ENCODE data around the gene RBM38.
"Not testable (repeated sequence)": the region's sequence is repeated elsewhere in the genome, so short reads cannot be mapped to it uniquely, and the experiment has no call there.

RBM38 gene

DNA sequence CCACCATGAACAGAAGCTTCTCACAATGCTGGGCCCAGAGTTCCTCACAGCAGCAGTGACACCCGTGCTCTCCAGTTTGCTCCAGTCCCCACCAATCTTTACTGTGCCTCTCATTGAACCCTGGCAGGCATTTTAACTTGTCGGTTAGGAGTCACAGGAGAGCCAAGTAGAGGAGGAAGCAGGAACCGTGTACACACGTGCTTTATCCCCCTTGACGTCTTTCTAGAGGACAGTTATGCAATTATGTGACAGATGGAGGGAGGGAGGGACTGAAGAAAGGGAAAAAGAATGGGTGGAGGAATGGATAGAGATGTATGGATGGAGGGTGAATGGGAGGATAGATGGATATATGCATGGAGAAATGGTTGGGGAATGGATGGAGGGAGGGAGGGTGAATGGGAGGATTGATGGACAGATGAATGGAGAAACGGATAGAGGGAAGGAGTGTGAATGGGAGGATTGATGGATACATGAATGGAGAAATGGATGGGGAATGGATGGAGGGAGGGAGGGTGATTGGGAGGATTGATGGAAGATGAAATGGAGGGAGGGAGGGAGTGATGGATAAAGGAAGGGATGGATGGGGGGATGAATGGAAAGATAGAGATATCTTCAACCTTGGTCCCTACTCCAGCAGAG, 26.0 kb downstream of the RBM38 start:
- no peak for FAIRE-seq
- DNase-seq (ENCODE audit: low spot score), result no peak

DNA sequence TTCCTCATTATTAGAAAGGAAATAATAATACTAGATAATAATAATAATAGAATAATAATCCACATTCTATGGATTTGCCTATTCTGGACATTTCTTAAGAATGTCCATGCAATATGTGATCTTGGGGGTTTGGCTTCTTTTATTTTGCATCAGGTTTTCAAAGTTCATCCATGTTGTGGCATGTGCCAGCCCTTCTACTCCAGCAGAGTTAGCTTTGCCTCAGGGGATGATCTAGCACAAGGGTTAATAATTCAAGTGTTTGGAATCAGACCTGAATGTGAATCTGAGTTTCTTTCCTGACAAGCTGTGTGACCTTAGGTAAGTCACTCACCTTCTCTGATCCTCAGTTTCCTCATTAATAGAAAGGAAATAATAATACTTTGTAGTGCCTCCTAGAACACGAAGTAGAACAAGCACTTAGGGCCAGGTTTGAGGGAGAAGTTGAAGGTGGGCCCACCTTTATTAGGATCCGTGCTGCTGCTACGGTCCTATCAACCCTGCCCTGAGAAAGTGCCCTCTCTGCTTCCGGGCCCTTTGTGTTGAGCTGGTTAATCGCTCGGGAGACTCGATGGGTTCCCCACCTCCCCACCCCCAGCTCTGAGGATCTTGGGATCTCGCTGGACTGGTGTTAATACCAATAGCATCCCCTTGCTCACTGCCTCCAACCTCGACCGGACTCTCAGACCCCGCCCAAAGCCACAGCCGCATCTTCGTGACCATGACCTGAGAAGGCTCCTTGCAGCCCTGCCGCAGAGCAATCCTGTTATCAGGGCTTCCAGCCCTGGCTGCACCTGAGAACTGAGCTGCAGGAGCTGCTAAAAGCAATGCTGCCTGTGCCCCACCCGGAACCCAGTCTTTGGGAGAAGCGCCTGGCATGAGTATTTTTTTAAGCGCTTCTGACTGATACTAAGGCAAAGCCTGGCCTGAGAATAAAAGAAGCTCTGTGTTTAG, 26.9 kb downstream of the RBM38 start:
- FAIRE-seq, result no peak

DNA sequence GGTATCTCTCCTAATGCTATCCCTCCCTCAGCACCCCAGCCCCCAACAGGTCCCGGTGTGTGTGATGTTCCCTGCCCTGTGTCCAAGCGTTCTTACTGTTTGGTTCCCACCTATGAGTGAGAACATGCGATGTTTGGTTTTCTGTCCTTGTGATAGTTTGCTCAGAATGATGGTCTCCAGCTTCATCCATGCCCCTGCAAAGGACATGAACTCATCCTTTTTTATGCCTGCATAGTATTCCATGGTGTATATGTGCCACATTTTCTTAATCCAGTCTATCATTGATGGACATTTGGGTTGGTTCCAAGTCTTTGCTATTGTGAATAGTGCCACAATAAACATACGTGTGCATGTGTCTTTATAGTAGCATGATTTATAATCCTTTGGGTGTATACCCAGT, 28.3 kb downstream of the RBM38 start:
- not testable (repeated sequence) for FAIRE-seq; DNase-seq (ENCODE audit: low spot score)

More for the DNA sequence above, 26.9 kb downstream of the RBM38 start:
- no peak for DNase-seq (ENCODE audit: low spot score)

DNA sequence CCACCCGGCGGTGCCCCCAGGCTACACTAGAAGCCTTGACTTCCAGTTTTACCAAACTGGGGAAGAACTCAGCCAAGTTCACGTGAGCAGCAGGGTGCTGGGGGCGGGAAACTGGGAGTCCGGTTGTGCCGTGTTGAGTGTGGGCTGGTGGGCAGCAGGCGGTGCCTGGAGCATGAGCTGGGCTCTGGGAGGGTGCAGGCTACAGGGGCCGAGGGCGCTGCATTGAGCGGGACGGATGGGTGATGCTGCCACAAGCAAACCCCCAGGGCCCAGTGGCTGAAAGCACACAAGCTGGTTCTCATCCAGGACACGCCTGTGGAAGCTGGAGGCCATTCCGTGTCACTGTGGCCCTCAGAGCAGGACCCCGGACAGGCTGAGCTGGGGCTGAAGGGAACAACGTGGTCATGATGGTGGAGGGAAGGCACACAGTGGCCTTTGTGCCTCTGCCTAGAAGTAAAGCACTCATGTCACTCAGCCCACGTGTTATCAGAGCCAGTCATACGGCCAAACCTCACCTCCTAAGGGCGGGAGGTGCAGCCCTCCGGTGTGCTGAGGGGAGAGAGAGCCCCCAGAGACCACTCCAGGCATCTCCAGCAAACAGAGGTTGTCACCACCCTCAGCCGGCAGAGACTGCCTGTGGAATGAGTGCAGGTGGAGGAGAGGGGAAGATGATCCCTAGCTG, 29.5 kb downstream of the RBM38 start:
- no peak for FAIRE-seq
- no peak for DNase-seq (ENCODE audit: low spot score)

DNA sequence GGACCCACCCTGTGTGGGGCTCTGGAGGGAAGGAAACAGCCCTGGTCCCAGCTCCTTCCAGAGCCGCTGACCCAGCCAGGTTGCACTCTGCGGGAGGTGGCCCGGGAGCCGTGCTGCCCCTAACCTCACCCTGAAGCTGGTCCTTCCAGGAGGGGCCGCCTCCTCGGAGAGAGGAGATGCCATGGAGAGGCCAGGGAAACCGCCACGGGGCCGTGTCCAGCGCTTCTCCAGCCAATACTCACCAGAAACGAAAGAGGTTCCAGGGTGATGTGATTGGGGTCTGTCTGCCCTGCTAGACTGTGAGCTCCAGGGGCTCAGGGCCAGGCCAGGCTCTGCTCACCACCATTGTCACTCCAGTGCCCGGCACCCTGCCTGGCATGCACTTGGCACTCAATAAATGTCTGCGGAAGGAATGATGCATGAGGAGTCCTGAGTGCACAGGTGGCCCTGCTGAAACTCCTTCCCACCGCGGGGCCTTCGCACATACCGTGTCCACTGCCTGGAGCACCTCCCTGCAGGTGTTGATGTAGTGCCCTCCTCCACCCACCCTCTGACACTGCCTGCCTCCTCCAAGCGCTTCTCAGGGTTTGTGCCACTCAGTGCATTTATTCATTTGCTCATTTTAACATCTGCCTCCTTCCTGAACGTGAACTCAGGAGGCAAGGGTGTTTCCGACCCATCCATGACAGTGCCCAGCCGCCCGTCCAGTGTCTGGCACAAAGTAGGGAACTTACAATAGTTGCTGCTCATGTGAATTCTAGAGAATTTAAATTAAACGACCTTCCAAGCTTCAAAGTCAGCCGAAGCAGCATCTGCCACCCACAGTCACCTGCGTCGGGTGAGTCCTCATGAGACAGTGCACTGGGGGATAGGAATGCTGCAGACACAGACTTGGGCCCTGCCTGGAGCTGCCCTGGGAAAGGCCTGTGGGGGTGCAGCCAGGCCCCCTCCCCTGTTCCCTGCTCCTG, 30.3 kb downstream of the RBM38 start:
- FAIRE-seq, result no peak
- DNase-seq (ENCODE audit: low spot score), result no peak

DNA sequence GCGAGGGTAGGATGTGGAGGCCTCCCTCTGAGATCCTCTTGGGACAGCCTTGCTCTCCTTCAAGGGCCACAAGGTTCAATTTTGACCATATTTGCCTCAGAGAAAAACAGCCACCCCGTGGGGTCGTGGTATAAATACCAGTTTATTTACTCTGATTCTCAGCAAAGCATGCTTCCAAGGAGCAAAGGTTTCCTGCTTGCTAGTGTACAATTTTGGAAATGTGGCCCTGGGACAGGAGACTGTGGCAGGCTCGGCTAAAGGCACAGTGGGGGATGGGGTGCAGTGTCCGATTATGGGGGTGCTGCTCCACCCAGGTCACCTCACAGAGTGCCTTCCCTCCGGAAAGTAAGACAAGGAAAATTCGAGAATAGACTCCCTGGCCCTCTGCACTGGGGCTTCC, 31.1 kb downstream of the RBM38 start:
- DNase-seq (ENCODE audit: low spot score) (no peak), FAIRE-seq (no peak)

DNA sequence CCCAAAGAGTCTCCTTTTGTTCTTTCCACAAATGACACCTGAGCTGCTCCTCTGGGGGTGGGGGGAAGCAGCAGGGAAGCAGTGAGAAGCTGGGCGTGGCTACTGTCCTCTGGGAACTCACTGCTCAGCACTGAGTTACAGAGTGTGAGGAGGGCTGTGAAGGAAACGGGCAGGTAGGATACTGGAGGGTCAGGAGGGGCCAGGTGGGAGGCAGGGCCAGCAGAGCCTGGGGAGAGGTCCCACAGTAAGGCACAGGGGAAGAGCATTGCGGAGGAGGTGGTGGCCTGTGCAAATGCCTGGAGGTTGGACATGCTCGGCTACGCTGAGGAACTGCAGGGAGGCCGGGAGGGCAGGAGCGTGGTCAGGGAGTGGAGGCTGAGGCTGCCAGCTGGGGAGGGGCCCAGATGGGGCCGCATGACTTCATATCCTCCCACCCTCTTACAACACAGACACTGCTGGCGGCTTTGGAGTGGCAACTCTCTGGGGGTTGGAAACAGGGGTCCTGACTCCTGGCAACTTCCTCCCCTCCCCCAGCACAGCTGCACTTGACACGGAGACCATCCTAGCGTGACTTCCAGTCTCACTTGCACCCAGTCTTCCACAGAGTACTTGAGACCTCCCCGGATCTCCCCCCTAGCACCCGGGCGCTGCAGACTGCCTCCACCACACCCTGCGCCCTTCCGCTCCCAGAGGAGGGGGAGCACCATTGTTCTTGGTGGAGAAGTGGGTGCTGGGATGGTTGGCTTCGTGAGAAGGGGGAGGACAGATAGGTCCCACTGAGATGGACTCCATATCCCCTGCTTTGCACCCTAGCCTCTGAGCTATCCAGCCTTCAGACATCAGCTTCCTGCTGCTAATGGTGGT, 34.2 kb downstream of the RBM38 start:
- DNase-seq (ENCODE audit: low spot score) (peak; percentile 71), FAIRE-seq (no peak)

DNA sequence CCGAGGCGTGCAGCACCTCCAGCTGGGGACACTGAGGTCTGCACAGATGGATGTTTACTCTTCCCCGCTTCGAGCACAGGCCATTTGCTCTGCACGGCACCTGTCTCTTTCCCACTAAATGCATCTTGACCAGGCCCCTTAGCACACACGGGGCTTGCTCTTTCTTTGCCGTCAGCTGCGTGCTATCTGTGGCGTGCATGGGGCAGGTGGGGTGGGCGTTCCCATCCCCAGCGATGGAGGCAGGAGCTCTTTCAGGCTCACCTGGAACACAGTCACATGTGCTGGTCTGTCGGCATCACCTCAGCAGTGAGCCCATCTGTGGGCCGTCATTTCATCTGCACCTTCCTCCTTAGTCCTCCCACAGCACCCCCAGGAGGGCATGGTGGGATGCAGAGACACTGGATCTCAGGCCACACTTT, 35.1 kb downstream of the RBM38 start:
- DNase-seq (ENCODE audit: low spot score) (no peak), FAIRE-seq (peak; percentile 35)

DNA sequence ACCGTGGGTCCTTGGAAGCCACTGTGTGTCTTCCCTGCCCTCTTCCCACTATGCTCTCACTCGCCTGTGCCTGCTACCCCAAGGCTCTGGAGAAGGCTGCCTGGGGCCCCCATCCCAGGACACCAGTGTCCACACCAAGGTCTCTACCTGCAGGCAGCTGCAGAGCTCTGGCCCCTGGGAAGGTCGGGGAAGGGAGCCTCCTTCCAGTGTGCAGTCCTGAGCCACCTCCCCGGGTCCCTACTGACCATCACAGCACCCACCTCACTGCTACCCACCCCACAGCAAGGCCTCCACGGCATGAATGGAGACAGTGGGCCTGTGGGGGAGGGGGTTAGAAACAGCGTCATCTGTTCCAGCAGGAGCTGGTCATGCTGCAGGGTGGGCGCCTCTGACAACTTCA, 35.6 kb downstream of the RBM38 start:
- FAIRE-seq (no peak), DNase-seq (ENCODE audit: low spot score) (no peak)

DNA sequence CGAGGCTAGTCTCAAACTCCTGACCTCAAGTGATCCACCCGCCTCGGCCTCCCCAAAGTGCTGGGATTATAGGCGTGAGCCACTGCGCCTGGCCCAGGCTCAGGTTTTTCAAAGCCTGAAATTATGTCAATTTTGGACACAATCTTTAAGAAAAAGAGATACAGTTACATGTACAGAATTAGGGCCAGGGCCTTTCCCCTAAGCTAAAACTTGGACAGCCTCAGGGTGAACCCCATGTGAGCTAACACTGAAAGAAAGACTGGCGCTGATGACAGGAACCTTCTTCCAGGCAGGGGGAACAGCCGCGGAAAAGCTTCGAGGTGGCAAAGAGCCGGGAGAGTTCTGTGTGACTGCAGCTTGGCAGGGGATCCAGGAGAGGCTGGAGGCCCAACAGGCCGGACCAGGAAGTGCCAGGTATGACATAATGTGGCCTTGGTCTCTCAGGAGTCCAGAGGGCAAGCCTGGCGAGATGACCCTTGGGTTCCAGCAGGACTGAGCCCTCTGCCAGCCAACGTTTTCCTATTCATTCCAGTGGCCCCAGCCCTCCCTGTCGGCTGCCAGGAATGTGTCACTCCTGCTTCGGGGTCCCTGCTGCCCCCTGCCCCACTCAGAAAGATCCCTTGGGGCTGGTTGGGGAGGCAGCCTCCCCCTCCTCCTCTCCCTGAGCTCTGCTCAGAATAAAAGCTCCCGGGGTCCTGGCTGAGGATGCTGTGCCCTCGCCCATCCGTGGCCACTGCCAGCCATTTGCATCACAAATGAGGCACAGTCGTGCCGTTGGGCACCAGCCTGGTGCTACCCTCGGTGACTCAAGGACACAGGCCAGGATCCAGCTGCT, 37.3 kb downstream of the RBM38 start:
- FAIRE-seq, result no peak

DNA sequence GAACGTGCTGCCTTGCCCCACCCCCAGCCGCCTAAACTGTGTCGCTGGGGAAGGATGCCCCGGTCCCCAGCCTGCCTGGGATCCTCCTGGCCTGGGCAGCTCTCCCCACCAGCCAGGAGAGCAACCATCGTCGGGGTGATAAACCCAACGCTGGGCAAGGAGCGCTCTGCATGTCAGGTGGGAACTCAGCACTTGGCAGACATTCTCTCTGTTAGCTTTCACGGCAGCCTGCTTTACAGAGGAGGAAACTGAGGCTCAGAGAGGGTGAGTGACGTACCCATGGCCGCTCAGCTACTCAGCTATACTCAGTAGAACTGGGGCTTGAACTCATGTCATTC, 37.9 kb downstream of the RBM38 start:
- FAIRE-seq, result no peak

More for the DNA sequence above, 37.3 kb downstream of the RBM38 start:
- DNase-seq (ENCODE audit: low spot score), result no peak

DNA sequence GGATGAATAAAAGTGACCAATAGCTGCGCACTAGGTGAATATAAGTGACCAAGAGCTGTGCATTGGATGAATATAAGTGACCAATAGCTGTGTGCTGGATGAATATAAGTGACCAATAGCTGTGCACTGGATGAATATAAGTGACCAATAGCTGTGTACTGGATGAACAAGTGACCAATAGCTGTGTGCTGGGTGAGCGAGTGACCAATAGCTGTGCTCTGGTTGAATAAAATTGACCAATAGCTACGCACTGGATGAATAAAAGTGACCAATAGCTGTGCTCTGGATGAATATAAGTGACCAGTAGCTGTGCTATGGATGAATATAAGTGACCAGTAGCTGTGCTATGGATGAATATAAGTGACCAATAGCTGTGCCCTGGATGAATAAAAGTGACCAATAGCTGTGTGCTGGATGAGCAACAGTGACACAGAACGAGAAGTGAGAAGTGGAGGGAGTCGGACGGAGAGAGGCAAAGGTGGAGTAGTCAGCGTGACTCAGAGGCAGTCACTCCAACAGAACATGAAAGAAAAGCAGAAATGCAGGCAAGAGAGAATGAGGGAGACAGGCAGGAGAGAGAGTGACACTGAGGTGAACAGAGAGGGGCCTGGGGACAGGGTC, 38.5 kb downstream of the RBM38 start:
- FAIRE-seq, result no peak
- no peak for DNase-seq (ENCODE audit: low spot score)

More for the DNA sequence above, 37.9 kb downstream of the RBM38 start:
- no peak for DNase-seq (ENCODE audit: low spot score)

DNA sequence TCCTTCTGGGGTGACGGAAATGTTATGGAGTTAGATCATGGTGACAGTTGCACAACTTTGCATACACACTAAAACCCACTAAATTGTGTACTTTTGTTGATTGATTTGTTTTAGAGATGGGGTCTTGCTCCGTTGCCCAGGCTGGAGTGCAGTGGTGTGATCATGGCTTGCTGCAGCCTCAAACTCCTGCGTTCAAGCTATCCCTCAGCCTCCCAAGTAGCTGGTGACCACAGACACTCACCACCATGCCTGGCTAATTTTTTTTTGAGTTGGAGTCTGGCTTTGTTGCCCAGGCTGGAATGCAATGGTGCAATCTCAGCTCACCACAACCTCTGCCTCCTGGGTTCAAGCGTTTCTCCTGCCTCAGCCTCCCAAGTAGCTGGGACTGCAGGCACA, 39.0 kb downstream of the RBM38 start:
- FAIRE-seq; DNase-seq (ENCODE audit: low spot score): not testable (repeated sequence)

DNA sequence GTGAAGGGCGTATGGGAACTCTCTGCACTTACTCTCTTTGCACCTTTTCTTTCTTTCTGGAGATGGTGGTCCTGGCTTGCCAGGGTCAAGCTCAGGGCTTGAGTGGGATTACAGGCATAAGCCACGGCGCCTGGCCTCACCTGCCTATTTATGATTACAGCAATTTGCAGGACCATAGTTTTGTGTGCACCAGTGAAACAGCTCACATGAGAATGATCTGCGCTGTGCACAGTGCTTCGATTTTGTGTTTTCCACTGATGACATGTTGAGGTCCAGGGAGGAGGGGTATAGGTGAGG, 40.3 kb downstream of the RBM38 start:
- FAIRE-seq (no peak), DNase-seq (ENCODE audit: low spot score) (no peak)

DNA sequence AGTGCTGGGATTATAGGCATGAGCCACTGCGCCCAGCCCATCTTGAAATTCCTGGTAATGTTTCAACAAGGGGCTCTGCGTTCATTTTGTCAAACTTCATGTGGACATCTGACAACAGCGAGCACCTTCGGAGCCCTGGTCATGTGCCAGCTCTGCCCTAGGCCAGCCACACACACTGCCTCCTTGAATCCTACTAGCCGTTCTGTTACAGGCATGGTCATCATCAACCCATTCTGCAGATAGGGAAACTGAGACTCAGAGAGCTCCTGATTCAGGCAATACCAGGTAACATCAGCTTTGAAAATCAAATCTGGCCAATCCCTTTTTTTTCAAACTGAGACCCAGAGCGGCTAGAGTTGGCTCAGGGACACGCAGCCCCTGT, 41.3 kb downstream of the RBM38 start:
- no peak for FAIRE-seq
- no peak for DNase-seq (ENCODE audit: low spot score)

DNA sequence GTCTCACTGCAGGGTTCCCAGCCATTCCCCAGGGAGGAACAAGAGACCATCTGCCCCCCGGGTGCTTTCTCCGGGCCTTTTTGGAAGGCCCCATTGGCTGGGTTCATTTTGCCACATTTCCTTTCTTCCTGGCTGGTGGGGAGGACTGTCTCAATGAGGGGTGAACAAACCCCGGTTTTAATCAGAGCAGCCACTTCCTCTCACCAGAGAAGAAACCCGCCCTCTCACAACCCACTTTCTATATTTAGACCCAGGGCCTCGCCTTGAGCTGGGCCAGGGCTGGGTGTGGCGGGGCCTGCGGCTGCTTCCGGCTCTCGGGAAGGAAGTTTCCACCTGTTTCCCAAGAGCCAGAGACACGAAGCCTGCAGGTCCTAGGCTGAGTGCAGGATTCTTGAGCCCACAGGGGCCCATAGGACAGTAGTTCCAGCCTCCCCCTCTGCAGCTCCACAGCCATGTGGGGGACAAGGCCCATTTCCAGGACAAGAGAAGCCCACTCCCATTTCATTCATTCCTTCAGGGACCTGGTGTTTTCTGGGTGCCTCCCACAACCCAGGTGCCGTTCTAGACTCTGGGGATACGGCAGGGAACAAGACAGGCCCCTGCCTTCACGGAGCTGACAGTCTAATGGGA, 41.8 kb downstream of the RBM38 start:
- FAIRE-seq, result no peak
- DNase-seq (ENCODE audit: low spot score), result no peak

DNA sequence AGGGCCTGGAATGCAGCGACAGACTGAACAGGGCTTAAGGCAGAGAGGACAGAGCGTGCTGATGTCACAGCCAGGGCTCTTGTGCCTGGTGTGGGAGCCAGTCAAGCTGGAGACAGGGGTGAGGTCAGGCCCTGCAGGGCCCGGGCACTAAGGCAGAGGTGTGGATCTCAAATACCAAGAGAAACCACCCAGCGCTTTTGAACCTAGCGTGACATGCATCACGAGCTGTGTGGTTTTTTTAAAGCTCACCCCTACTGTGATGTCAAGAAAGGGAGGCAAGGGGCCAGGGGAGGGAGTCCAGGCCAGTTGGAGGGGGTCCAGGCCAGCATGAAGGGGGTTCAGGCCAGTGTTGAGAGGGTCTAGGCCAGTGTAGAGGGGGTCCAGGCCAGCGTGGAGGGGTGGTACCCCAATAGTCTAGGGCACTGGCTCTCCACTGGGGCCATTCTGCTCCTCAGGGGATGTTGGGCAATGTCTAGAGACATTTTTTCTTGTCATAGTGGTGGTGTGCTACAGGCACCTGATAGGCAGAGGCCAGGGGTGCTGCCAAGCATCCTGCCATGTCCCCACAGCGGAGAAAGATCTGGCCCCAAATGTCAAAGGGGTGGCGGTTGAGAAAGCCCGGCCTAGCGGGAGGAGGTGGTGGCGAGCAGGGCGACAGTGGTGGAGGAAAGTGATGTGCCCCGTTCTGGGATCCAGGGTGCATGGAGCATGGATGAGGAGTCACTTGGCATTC, 42.6 kb downstream of the RBM38 start:
- no peak for DNase-seq (ENCODE audit: low spot score)
- FAIRE-seq, result no peak

DNA sequence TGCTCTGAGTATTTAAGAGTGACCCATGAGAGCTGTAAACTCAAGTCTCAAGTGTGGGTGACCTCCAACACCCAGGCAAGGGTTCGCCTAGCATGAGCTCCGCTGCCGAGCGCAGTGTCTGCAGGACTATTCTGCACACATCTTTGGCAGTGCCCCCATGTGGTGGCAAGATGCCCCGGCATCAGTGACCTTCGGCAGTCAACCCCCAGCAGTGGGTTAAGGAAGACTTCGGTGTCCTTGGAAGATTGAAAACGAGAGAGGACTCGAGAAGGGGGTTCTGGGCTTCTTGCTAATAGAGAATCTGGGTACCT, 43.1 kb downstream of the RBM38 start:
- no peak for FAIRE-seq
- DNase-seq (ENCODE audit: low spot score), result no peak
